Measurements from ENCODE around the gene KRT6B.

Gene KRT6B

DNA sequence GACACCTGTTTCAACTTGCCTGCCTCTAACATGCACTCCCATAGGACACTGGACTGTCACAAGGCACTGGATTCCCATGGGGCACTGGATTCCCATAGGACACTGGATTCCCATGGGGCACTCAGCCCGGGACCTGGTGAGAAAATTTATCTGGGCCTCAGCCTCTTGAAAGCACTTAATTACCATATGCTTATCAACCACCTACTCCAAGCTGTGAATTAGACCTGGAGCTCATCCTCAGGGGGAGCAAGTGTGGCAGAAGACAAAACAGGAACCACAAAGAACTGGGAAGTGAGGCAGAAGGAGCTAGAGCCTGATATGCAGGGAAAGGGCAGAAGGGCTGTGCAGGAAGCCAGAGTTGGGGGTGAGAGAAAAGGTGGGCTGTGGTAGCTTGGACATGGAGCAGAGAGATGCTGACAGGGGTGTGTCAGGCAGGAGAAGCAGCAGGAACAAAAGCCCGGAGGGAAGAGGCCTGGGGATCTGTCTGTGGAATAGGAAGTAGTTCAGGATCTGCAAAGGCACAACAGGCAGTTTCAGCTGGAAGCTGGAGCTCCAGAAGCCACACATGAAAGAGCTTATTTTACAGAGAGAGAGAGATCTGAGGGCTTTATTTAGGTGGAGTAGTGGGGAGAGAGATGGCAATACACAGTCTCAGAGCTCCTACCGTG lies 48.9 kb downstream of the KRT6B start:
- TF ChIP-seq, protein P1, sequence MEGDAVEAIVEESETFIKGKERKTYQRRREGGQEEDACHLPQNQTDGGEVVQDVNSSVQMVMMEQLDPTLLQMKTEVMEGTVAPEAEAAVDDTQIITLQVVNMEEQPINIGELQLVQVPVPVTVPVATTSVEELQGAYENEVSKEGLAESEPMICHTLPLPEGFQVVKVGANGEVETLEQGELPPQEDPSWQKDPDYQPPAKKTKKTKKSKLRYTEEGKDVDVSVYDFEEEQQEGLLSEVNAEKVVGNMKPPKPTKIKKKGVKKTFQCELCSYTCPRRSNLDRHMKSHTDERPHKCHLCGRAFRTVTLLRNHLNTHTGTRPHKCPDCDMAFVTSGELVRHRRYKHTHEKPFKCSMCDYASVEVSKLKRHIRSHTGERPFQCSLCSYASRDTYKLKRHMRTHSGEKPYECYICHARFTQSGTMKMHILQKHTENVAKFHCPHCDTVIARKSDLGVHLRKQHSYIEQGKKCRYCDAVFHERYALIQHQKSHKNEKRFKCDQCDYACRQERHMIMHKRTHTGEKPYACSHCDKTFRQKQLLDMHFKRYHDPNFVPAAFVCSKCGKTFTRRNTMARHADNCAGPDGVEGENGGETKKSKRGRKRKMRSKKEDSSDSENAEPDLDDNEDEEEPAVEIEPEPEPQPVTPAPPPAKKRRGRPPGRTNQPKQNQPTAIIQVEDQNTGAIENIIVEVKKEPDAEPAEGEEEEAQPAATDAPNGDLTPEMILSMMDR (IDR thresholded peaks at IDR 0.05): no peak
- Histone ChIP-seq H3K27ac (no peak overlapping the region), H3K9me3 (no peaks in the 10 kb centered on the region), H3K4me3 (ENCODE audit: low read depth in 1 of 2, low read length in 1 of 2) (no peak overlapping the region), H3K4me1 (ENCODE audit: control insufficient read depth in 1 of 2, insufficient read depth in 1 of 2, low read depth in 1 of 2, low read length in 1 of 2) (no peaks in the 10 kb centered on the region), H3K27me3 (peaks cover under 1% of the 10 kb centered on the region), H3K36me3 (no peaks in the 10 kb centered on the region)

DNA sequence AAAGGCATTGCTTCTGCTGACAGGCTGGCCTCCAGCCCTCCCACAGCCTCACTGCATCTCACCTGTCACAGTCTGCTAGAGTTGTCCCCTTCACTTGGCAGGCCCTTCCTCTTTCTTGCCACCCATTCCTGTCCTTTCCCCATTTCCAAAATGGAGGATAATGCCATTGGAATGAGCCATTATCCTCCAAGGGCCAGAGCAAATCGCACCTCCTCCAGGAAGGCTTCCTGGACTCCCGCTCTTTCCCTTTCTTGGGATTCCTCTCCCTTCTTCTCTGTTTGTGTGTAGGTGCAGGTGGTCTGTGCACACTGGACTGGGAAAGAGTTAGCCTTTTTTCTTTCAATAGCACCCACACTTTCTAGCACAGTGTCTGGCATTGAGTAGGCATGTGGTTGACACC lies 49.6 kb downstream of the KRT6B start:
- TF ChIP-seq, protein P1 (IDR thresholded peaks at IDR 0.05): no peak
- Histone ChIP-seq H3K4me1 (ENCODE audit: control insufficient read depth in 1 of 2, insufficient read depth in 1 of 2, low read depth in 1 of 2, low read length in 1 of 2) (no peaks in the 10 kb centered on the region), H3K27ac (no peak overlapping the region), H3K4me3 (ENCODE audit: low read depth in 1 of 2, low read length in 1 of 2) (no peak overlapping the region), H3K36me3 (no peaks in the 10 kb centered on the region), H3K27me3 (peaks cover 7% of the 10 kb centered on the region), H3K9me3 (no peaks in the 10 kb centered on the region)

DNA sequence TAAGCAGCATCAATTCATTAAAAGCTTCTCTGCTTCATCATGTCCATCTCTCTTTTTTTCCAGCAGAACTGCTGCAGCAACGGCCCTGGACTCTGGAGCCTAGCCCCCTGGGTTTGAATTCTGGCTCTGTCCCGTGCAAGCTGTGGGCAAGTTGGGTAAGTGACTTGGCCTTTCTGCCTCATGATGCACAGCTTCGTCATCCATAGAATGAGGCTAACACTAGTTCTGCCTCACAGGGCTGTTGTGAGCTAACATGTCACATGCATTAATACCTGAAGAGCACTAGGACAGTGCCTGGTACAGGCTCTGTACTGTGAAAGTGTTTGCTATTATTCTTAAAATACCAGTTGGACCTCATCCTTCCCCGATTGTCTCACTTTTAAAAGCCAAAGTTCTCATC lies 50.0 kb downstream of the KRT6B start:
- Histone ChIP-seq H3K9me3 (no peaks in the 10 kb centered on the region), H3K4me3 (ENCODE audit: low read depth in 1 of 2, low read length in 1 of 2) (no peak overlapping the region), H3K27me3 (peaks cover 11% of the 10 kb centered on the region), H3K4me1 (ENCODE audit: control insufficient read depth in 1 of 2, insufficient read depth in 1 of 2, low read depth in 1 of 2, low read length in 1 of 2) (no peaks in the 10 kb centered on the region), H3K36me3 (no peaks in the 10 kb centered on the region), H3K27ac (no peak overlapping the region)
- TF ChIP-seq, protein P1 (IDR thresholded peaks at IDR 0.05): no peak

DNA sequence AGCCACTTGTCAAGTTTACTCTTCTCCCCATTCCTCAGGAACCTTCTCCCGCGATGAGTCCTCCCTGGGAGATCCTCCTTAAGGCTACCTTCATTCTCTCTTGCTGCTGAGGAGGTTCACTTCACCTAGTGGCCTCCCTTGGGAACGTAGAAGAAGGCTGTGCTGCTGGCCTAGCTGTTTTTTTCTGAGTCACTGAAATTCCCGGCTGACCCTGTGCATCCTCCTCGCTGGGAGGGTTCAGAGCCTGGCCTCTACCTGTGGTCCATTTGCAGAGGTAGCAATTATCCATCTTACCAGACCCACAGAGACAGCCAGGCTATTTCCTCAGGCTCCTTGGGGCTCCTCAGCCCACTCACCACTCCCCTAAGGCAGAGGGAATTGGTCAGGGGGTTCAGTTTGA lies 50.4 kb downstream of the KRT6B start:
- H3K27me3 ChIP-seq: peaks cover 14% of the 10 kb centered on the region
- no peak overlapping the region for H3K4me3 ChIP-seq (ENCODE audit: low read depth in 1 of 2, low read length in 1 of 2)
- TF ChIP-seq, protein P1 (IDR thresholded peaks at IDR 0.05): no peak

DNA sequence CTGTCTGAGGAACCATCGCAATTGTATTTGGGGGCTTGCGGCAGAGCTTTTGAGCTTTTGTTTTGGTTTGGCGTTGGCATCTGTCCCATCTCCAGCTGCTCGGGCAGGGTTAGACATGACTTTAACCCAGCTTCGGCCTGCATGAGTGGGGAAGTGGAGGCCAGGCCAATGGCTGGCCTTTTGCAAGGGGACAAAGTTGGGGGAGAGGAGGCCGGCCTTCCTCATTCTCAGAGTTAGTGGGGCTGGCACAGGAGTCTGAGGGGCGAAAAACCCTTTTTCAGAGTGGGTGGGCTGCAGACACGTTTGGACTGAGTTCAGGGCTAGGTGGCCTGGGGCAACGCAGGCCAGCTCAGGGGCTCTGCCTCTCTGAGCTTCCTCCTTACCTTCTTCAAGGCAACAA lies 51.0 kb downstream of the KRT6B start:
- TF ChIP-seq, protein P1 (IDR thresholded peaks at IDR 0.05): no peak
- Histone ChIP-seq H3K4me3 (ENCODE audit: low read depth in 1 of 2, low read length in 1 of 2) (no peak overlapping the region), H3K9me3 (no peaks in the 10 kb centered on the region), H3K27me3 (peaks cover 19% of the 10 kb centered on the region), H3K4me1 (ENCODE audit: control insufficient read depth in 1 of 2, insufficient read depth in 1 of 2, low read depth in 1 of 2, low read length in 1 of 2) (no peaks in the 10 kb centered on the region), H3K36me3 (no peaks in the 10 kb centered on the region), H3K27ac (no peak overlapping the region)

More for the DNA sequence above, 50.4 kb downstream of the KRT6B start:
- Histone ChIP-seq H3K36me3 (no peaks in the 10 kb centered on the region), H3K4me1 (ENCODE audit: control insufficient read depth in 1 of 2, insufficient read depth in 1 of 2, low read depth in 1 of 2, low read length in 1 of 2) (no peaks in the 10 kb centered on the region), H3K9me3 (no peaks in the 10 kb centered on the region), H3K27ac (no peak overlapping the region)

Measured in neutrophil (primary cell).